Measurements from ENCODE around the gene C22orf23. TPM values are rescaled to one million over a fixed set of nuclear protein-coding genes. Genes with fewer than 3 reads are reported as not detected.
A peak's percentile ranks its signal among the peaks of the same experiment; 100 is the strongest.

The C22orf23 gene
- under 1 TPM; 0.16 to 0.39 TPM for polyA plus RNA-seq

DNA sequence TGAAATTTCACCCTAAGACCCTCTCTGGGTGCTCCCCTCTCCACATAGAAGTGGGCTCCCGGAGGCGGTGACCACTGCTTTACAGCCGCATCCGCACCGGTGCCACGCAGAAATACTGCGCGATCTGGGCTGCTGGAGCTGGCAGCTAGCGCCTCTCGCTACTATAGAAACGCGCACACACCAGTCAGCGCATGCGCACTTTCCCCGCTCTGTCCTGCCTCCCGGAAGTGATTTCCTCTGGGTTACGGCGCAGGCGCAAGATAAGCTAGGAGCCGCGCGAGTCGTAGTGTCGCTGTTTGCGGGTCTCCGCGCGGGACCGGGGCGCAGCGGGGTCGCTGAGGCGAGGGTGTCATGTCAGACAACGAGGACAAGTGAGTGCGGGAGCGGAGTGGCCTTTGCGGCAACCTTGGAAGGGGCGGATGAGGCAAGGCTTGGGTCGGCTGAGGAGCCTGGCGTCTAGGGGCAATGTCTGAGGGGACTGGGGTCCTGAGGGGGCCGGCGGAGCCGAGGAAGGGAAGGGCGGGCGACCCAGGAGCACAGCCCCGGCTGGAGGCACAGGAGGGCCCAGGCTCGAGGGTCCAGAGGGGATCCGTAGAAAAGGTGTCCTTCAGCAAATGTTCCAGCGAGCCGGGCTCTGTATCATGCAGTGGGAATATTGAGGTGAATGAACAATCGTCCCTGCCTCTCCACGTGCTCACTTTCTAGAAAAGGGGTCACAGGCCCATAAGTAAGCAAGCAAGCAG lies at the start of gene C22orf23, which contains the start of gene POLR2F:
Gene C22orf23 (minus strand): TSS at position 165 of the 743 bp plus-strand sequence. CDS start 452 bp downstream, outside the sequence.
Gene POLR2F (plus strand): TSS at position 263 of the 743 bp plus-strand sequence. CDS start 89 bp downstream, at position 352.
- Histone ChIP-seq H3K36me3 (ENCODE audit: control insufficient read depth in 2 of 2, insufficient read depth in 2 of 2, low read length in 1 of 2) (peaks cover 15 to 16% of the 10 kb centered on the region in 2 donors), H3K4me1 (ENCODE audit: control insufficient read depth in 2 of 2, insufficient read depth in 2 of 2, low read length in 1 of 2) (peaks cover 7 to 8% of the 10 kb centered on the region in 2 donors), H3K4me3 (ENCODE audit: low read depth in 1 of 2, low read length in 2 of 2) (peak within 1 kb of the TSS; percentile 71 to 94), H3K9me3 (ENCODE audit: control insufficient read depth in 2 of 2, insufficient read depth in 1 of 2, low read depth in 1 of 2, low read length in 1 of 2) (no peaks in the 10 kb centered on the region), H3K27ac (ENCODE audit: low read depth in 2 of 2, low read length in 1 of 2) (peak within 1 kb of the TSS; percentile 51 to 60), H3K27me3 (ENCODE audit: control insufficient read depth in 1 of 2, insufficient read depth in 2 of 2, low read length in 2 of 2) (no peaks in the 10 kb centered on the region)
- 1% methylated on average over 52 of the region's 52 CpGs for WGBS, 2 donors

DNA sequence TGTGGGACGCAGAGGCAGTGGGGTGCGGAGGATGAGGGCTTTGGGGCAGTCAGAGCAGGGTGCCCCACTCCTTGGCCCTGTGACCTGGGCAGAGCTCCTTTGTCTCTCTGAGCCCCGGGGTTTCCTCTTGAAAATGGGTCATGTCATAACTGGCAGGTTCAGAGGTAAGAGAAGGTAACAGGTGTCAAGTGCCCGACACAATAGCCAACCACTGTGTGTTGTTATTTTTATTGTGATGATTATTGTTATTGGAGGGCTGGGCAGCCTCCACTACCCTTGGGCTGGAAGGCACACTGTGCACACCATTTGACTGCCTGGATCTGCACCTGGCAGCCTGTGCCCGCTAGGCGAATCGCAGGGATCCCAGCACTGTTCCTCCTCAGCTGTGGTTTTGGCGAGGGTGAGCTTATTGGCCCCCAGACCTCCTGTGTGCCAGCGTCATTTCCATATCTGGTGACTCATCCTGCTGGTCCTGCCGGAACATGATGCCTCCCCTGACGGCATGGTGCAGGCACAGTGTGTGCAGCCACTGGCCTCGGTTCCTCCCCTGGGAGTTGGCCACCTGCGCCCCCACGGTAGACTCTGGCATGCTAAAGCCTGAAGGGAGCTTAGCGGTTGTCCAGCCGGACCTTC lies 46.4 kb upstream of the C22orf23 start:
- H3K4me1 ChIP-seq (ENCODE audit: control insufficient read depth in 2 of 2, insufficient read depth in 2 of 2, low read length in 1 of 2) = peaks cover 0 to 35% of the 10 kb centered on the region in 2 donors
- no peak overlapping the region for H3K4me3 ChIP-seq (ENCODE audit: low read depth in 1 of 2, low read length in 2 of 2)
- WGBS, 2 donors = 35 to 51% methylated on average over 16 of the region's 16 CpGs

DNA sequence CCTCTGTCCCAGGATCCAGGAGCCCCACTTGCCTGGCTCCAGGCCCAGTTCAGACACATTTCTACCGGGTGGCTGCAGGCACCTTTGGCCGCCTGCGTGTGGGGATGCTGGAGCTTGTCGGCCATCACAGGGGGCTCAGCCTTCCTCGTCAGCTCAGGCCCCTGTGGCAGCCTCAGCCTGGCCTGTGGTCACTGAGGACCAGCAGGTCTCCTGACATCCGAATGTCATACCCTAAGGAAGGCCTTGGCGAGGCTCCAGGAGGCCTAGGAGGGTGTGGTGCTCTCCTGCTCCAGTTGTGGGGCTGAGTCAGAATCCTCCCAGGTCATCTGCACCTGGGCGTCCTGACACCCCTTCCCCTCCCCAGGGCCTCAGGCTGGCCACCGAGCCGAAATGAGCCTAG lies 45.8 kb upstream of the C22orf23 start:
- no peak overlapping the region for H3K4me3 ChIP-seq (ENCODE audit: low read depth in 1 of 2, low read length in 2 of 2)
- WGBS, 2 donors = 48 to 56% methylated on average over 10 of the region's 10 CpGs
- no peaks in the 10 kb centered on the region for H3K27me3 ChIP-seq (ENCODE audit: control insufficient read depth in 1 of 2, insufficient read depth in 2 of 2, low read length in 2 of 2)
- no peaks in the 10 kb centered on the region for H3K36me3 ChIP-seq (ENCODE audit: control insufficient read depth in 2 of 2, insufficient read depth in 2 of 2, low read length in 1 of 2)
- peaks cover 0 to 35% of the 10 kb centered on the region in 2 donors for H3K4me1 ChIP-seq (ENCODE audit: control insufficient read depth in 2 of 2, insufficient read depth in 2 of 2, low read length in 1 of 2)
- H3K9me3 ChIP-seq (ENCODE audit: control insufficient read depth in 2 of 2, insufficient read depth in 1 of 2, low read depth in 1 of 2, low read length in 1 of 2) = no peaks in the 10 kb centered on the region
- H3K27ac ChIP-seq (ENCODE audit: low read depth in 2 of 2, low read length in 1 of 2) = peak overlapping the region in 1 of 2 donors; percentile 63

More for the DNA sequence above, 46.4 kb upstream of the C22orf23 start:
- peak overlapping the region in 1 of 2 donors; percentile 63 for H3K27ac ChIP-seq (ENCODE audit: low read depth in 2 of 2, low read length in 1 of 2)
- no peaks in the 10 kb centered on the region for H3K36me3 ChIP-seq (ENCODE audit: control insufficient read depth in 2 of 2, insufficient read depth in 2 of 2, low read length in 1 of 2)
- no peaks in the 10 kb centered on the region for H3K27me3 ChIP-seq (ENCODE audit: control insufficient read depth in 1 of 2, insufficient read depth in 2 of 2, low read length in 2 of 2)
- H3K9me3 ChIP-seq (ENCODE audit: control insufficient read depth in 2 of 2, insufficient read depth in 1 of 2, low read depth in 1 of 2, low read length in 1 of 2) = no peaks in the 10 kb centered on the region

DNA sequence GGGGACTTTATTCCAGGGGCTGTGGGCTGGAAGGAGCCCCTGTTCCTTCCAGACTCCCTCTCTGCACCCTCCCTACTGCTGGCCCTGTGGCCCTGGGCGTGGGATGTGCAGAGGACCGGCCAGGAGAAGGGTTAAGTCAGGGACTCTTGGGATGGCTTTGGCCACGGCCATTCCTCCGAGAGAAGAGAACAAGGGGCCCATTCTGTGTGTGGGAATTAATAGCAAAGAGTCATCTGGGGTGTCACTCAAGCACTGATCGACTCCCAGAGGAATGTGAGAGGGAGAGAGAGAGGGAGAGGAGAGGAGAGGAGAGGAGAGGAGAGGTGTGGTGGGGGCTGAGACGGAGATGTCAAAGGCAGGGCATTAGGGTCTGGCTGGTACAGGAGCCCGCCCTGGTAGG lies 45.1 kb upstream of the C22orf23 start:
- Histone ChIP-seq H3K9me3 (ENCODE audit: control insufficient read depth in 2 of 2, insufficient read depth in 1 of 2, low read depth in 1 of 2, low read length in 1 of 2) (no peaks in the 10 kb centered on the region), H3K36me3 (ENCODE audit: control insufficient read depth in 2 of 2, insufficient read depth in 2 of 2, low read length in 1 of 2) (no peaks in the 10 kb centered on the region), H3K4me1 (ENCODE audit: control insufficient read depth in 2 of 2, insufficient read depth in 2 of 2, low read length in 1 of 2) (peaks cover 0 to 35% of the 10 kb centered on the region in 2 donors), H3K27ac (ENCODE audit: low read depth in 2 of 2, low read length in 1 of 2) (peak overlapping the region in 1 of 2 donors; percentile 20), H3K4me3 (ENCODE audit: low read depth in 1 of 2, low read length in 2 of 2) (no peak overlapping the region), H3K27me3 (ENCODE audit: control insufficient read depth in 1 of 2, insufficient read depth in 2 of 2, low read length in 2 of 2) (no peaks in the 10 kb centered on the region)
- WGBS, 2 donors = 65 to 69% methylated on average over 7 of the region's 7 CpGs

DNA sequence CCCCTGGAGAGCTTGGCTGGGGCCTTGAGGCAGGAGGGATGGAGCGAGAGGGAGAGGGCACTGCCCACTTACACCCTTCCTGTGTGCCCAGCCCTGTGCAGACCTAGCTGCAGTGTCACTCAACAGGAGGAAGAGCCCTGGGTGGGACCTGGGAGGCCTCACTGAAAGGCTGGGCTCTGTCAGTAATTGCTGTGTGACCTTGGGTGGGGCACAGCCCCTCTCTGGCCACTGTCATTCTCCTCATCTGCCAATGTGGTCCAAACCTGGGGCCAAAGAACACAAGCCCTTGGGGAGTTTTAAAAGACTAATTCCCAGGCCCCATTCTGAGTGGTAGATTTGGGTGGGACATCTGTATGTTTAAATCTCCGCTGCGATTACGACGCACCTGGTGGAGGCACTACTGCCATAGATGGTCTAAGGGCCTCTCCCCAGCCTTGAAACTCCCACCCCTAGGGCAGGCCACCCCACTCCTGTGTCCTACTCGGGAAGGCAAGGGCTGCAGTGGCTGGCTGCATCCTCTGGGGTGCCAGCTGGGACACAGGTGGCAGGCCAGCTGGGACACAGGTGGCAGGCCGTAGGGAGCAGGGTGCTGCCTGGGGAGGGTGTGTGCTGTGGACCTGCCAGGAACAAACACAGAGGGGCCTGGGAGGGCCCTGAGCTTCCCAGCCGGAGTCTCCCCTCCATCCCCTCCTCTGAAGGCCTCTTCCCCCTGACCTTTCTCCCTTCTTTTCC lies 43.3 kb upstream of the C22orf23 start:
- WGBS, 2 donors = 74 to 78% methylated on average over 8 of the region's 8 CpGs
- peaks cover 0 to 35% of the 10 kb centered on the region in 2 donors for H3K4me1 ChIP-seq (ENCODE audit: control insufficient read depth in 2 of 2, insufficient read depth in 2 of 2, low read length in 1 of 2)
- peak overlapping the region in 1 of 2 donors; percentile 29 for H3K27ac ChIP-seq (ENCODE audit: low read depth in 2 of 2, low read length in 1 of 2)
- H3K27me3 ChIP-seq (ENCODE audit: control insufficient read depth in 1 of 2, insufficient read depth in 2 of 2, low read length in 2 of 2) = no peaks in the 10 kb centered on the region
- H3K4me3 ChIP-seq (ENCODE audit: low read depth in 1 of 2, low read length in 2 of 2) = no peak overlapping the region
- H3K36me3 ChIP-seq (ENCODE audit: control insufficient read depth in 2 of 2, insufficient read depth in 2 of 2, low read length in 1 of 2) = no peaks in the 10 kb centered on the region
- H3K9me3 ChIP-seq (ENCODE audit: control insufficient read depth in 2 of 2, insufficient read depth in 1 of 2, low read depth in 1 of 2, low read length in 1 of 2) = no peaks in the 10 kb centered on the region

DNA sequence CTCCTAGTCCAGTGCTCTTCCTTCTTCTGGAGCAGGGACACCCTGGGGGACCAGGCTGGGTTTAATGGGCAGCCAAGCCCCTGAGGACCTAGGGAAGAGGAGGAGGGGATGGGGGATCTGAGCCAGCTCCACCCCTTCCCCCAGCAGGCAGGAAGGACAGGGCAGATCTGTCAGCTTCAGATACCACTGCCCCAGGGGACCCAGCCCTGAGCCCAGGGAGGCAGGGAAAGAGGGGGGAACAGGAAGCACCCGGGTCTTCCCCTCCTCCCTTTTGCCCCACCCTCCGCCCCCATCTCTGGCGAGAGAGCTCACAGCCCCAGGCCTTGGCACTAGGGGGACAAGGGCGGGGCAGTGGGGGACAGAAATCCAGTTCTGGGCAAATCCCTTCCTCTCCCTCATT lies 42.7 kb upstream of the C22orf23 start:
- H3K27ac ChIP-seq (ENCODE audit: low read depth in 2 of 2, low read length in 1 of 2) = peak overlapping the region in 1 of 2 donors; percentile 29
- no peak overlapping the region for H3K4me3 ChIP-seq (ENCODE audit: low read depth in 1 of 2, low read length in 2 of 2)
- no peaks in the 10 kb centered on the region for H3K36me3 ChIP-seq (ENCODE audit: control insufficient read depth in 2 of 2, insufficient read depth in 2 of 2, low read length in 1 of 2)
- H3K9me3 ChIP-seq (ENCODE audit: control insufficient read depth in 2 of 2, insufficient read depth in 1 of 2, low read depth in 1 of 2, low read length in 1 of 2) = no peaks in the 10 kb centered on the region
- H3K4me1 ChIP-seq (ENCODE audit: control insufficient read depth in 2 of 2, insufficient read depth in 2 of 2, low read length in 1 of 2) = peaks cover 0 to 35% of the 10 kb centered on the region in 2 donors
- H3K27me3 ChIP-seq (ENCODE audit: control insufficient read depth in 1 of 2, insufficient read depth in 2 of 2, low read length in 2 of 2) = no peaks in the 10 kb centered on the region
- 30 to 56% methylated on average over 3 to 4 of the region's 4 CpGs for WGBS, 2 donors

DNA sequence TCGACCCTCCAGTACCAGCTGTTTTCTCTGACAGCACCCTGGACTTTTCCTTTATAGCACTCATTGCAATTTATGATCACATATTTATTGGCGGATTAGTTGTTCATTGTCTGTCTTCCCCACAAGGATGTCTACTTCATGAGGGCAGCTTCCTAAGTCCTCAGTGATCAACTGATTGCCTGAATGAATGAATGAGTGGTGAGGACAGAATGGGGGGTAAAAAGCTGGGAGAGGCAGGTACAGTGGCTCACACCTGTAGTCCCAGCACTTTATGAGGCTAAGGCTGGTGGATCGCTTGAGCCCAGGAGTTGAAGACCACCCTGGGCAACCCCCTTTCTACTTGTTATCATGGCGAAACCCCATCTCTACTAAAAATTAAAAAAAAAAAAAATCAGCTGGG lies 42.1 kb upstream of the C22orf23 start:
- H3K27me3 ChIP-seq (ENCODE audit: control insufficient read depth in 1 of 2, insufficient read depth in 2 of 2, low read length in 2 of 2) = no peaks in the 10 kb centered on the region
- H3K9me3 ChIP-seq (ENCODE audit: control insufficient read depth in 2 of 2, insufficient read depth in 1 of 2, low read depth in 1 of 2, low read length in 1 of 2) = no peaks in the 10 kb centered on the region
- peaks cover 0 to 32% of the 10 kb centered on the region in 2 donors for H3K4me1 ChIP-seq (ENCODE audit: control insufficient read depth in 2 of 2, insufficient read depth in 2 of 2, low read length in 1 of 2)
- H3K27ac ChIP-seq (ENCODE audit: low read depth in 2 of 2, low read length in 1 of 2) = no peak overlapping the region
- no peaks in the 10 kb centered on the region for H3K36me3 ChIP-seq (ENCODE audit: control insufficient read depth in 2 of 2, insufficient read depth in 2 of 2, low read length in 1 of 2)
- 85 to 90% methylated on average over 4 of the region's 4 CpGs for WGBS, 2 donors
- H3K4me3 ChIP-seq (ENCODE audit: low read depth in 1 of 2, low read length in 2 of 2) = no peak overlapping the region

DNA sequence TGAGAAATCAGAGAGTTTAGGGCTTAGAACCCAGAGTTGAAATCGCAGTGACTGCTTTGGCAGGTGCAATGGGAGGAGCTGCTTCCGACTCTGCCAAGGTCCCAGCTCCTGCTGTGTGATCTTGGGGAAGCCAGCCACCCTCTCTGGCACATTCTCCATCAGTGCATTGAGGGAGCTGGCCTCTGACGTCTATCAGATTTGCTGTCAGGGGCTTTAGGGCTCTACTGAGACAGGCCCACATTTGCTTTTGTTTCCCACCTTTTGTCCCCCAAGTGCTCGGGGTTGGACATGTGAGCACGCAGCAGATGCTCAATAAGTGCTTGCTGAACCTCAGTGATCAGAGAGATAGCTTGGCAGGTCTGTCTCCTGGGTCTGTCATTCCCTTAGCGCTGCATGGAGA lies 41.6 kb upstream of the C22orf23 start:
- Histone ChIP-seq H3K27ac (ENCODE audit: low read depth in 2 of 2, low read length in 1 of 2) (no peak overlapping the region), H3K36me3 (ENCODE audit: control insufficient read depth in 2 of 2, insufficient read depth in 2 of 2, low read length in 1 of 2) (no peaks in the 10 kb centered on the region), H3K4me3 (ENCODE audit: low read depth in 1 of 2, low read length in 2 of 2) (no peak overlapping the region), H3K9me3 (ENCODE audit: control insufficient read depth in 2 of 2, insufficient read depth in 1 of 2, low read depth in 1 of 2, low read length in 1 of 2) (no peaks in the 10 kb centered on the region), H3K27me3 (ENCODE audit: control insufficient read depth in 1 of 2, insufficient read depth in 2 of 2, low read length in 2 of 2) (no peaks in the 10 kb centered on the region), H3K4me1 (ENCODE audit: control insufficient read depth in 2 of 2, insufficient read depth in 2 of 2, low read length in 1 of 2) (peaks cover 0 to 28% of the 10 kb centered on the region in 2 donors)
- WGBS, 2 donors = 90 to 94% methylated on average over 6 of the region's 6 CpGs

DNA sequence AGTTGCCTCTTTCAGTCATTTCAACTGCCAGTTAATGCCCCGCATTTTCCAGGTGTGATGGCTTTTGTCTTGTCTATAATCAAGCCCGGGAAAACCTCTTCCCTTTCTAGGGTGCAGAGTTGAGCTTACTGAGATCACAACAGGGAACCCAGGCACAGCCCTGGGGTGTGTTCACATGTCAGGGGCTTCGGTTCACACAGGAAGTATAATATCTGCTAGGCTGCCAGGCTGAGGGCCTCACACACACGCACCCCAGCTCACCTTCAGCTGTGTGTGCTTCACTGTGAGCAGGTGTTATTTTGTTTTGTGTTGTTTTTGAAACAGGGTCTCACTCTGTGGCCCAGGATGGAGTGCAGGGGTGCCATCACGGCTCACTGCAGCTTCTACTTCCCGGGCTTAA lies 40.6 kb upstream of the C22orf23 start:
- Histone ChIP-seq H3K27ac (ENCODE audit: low read depth in 2 of 2, low read length in 1 of 2) (no peak overlapping the region), H3K9me3 (ENCODE audit: control insufficient read depth in 2 of 2, insufficient read depth in 1 of 2, low read depth in 1 of 2, low read length in 1 of 2) (no peaks in the 10 kb centered on the region), H3K4me1 (ENCODE audit: control insufficient read depth in 2 of 2, insufficient read depth in 2 of 2, low read length in 1 of 2) (peaks cover 0 to 18% of the 10 kb centered on the region in 2 donors), H3K27me3 (ENCODE audit: control insufficient read depth in 1 of 2, insufficient read depth in 2 of 2, low read length in 2 of 2) (no peaks in the 10 kb centered on the region), H3K36me3 (ENCODE audit: control insufficient read depth in 2 of 2, insufficient read depth in 2 of 2, low read length in 1 of 2) (no peaks in the 10 kb centered on the region), H3K4me3 (ENCODE audit: low read depth in 1 of 2, low read length in 2 of 2) (no peak overlapping the region)
- WGBS, 2 donors = 73 to 78% methylated on average over 6 of the region's 6 CpGs
